Activated CD8-positive, alpha-beta memory T cell treated with anti-CD3 and anti-CD28 coated beads for 24 hours (primary cell): ENCODE results near the gene ARCN1.

Experiments used
- DNase-seq: peaks from one replicate; pipeline ENCODE4 v3.0.0-alpha.2; 2020

Gene ARCN1

GRCh38 chr11:118622376-118623268 is 50.4 kb downstream of the ARCN1 start:
- DNase-seq = no peak

- DNase-seq = no peak
Observed at GRCh38 chr11:118623269-118623655, 51.1 kb downstream of the ARCN1 start.

DNA sequence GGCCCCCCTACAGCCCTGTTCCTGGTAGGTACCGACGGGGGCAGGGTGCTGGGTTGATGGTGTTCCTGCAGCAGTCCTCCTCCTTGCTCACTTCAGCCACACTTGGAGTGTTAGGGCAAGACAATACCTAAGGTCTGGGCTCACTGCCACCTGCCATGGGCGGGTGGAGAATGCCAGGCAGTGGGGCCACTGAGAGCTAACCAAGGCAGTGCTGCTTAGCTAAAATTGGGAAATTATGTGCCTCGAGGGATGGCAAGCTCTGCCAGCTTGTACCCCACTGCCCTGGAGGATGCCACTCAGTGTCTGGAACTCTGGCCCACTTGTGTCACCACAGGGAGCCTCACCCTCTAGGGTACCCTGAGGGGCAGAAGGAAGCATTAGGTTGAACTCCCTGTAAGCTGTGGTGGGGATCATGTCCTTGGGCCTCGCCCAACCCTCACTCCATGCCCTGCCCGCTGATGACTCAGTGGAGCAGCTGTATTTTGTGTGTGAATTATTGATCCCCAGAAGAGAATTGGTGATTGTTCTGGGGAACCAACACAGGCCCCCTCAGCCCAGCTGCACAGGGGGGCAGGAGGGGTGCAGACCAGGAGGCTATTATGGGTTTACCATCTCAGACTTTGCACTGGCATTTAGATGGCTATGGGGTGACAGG is 53.0 kb downstream of the ARCN1 start:
- DNase-seq = no peak

- no peak for DNase-seq
Observed at GRCh38 chr11:118625976-118626375, 53.8 kb downstream of the ARCN1 start.

- DNase-seq = no peak
Observed at GRCh38 chr11:118627566-118627965, 55.4 kb downstream of the ARCN1 start.

DNA sequence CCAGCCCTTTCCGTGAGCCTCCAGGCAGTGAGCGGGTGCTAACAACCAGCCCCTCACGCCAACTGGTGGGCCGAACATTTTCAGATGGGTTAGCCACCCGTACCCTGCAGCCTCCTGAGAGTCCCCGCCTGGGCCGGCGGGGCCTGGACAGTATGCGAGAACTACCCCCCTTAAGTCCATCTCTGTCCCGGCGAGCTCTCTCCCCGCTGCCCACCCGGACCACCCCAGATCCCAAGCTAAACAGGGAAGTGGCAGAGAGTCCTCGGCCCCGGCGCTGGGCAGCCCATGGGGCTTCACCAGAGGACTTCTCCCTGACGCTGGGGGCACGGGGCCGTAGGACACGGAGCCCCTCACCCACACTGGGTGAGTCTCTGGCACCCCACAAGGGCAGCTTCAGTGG is 55.8 kb downstream of the ARCN1 start:
- no peak for DNase-seq

DNA sequence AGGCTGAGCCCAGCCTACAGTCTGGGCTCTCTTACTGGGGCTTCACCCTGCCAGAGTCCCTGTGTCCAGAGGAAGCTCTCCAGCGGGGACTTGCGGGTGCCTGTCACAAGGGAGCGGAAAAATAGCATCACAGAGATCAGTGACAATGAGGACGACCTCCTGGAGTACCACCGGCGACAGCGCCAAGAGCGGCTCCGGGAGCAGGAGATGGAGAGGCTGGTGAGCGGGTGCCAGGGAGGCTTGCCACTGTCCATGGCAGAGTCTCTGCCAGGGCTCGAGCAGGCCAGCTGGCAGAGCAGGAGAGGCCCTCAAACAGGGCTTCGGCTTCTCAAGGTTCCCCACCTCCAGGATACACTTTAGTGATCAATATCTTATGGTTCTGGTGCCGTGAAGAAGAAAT is 56.2 kb downstream of the ARCN1 start:
- DNase-seq = no peak

- no peak for DNase-seq
Observed at GRCh38 chr11:118628861-118629549, 56.8 kb downstream of the ARCN1 start.

DNA sequence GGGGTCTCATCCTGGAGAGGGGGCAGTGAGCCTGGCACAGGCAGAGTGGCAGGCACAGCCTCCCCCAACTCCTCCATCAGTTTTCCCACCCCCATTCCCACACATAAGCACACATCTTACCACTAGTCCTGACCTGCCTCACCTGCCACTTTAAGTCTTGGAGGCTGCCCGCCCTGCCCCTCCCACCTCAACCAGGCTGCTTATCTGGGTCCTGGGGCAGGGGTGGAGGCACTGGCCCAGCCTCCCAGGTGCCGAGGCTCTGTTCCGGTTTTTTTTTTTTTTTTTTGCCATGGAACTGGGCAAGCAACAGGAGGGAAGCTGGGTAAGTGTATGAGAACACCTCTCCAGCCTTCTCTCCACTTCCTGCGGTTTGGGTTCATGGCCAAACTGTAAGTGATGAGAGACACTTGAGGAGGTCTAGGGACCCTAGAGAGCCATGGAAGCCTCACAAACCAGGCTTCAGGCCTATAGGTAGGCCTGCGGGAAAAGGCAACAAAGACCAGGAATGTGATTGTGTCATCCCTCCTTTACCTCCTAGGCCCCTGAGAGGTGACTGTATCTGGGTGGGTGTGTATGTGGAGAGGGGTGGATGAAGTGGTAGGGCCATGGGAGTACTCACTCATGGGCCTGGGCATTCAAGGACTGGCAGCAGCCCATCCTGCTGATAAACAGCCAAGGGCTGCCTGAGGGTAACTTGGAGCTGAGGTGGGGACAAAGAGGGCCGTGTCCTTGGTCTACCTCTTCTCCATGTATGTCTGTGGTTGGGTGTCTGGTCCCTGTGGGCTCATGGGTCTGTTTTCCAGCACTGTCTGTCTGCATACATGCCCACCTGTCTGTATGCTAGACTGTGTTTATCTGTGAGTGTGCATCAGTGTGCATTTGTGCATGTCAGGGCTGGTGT is 57.8 kb downstream of the ARCN1 start:
- DNase-seq = no peak

- DNase-seq = no peak
Observed at GRCh38 chr11:118631142-118631909, 59.1 kb downstream of the ARCN1 start.

DNA sequence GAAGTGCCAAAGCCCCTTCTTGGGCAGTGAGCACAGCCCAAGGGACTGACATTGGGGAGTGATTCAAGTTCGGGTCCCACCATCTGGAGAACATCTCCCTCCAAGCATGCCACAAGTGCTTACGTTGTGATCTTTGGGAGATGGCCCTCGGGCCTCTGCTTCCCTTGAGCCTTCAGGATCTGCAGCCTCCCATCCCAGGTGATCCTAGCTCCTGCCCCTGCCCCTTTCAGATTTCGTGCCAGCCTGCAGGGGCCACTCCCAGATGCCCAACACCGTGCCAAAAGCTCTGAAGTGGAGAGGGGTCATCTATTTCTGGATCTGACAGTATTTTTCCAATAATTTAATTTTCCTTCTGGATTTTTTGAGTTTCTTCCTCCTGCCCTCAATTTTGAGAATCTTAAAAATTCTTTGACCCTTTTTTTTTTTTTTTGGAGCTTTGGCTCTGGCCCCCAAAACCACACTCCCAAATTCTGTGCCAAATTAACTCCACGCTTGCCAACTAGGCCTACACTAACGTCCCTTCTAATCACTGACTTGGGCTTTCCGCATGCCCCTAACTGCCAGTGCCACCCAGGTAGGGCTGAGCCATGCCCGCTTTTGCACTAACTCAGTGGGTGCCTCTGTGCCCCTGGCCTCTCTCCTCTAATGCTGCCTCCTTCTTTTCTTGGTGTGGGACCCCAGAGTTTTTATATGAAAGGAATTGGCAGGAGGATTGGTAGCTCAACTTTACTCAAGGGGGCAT is 60.5 kb downstream of the ARCN1 start:
- DNase-seq = no peak

DNA sequence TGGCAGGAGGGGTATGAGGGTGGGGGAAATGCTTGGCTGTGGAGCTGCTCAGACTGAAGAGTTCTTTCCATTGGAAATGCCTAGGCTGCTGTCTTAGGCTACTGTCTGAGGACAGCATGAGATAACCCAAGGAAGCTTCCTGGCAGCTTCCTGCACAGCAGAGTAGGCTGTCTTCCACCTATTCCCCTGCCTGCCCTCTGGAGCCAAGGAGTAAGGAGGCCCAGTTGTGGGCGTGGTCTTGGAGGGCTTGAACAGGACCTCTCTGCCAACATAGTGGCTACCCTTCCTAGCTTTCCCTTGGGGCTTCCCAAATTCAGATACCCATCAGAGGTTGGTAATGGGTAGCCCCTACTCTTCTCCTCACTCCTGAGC is 61.1 kb downstream of the ARCN1 start:
- DNase-seq = no peak

- no peak for DNase-seq
Observed at GRCh38 chr11:118633979-118634378, 61.8 kb downstream of the ARCN1 start.

- DNase-seq = no peak
Observed at GRCh38 chr11:118634431-118635236, 62.4 kb downstream of the ARCN1 start.

GRCh38 chr11:118635237-118635591 is 63.0 kb downstream of the ARCN1 start:
- DNase-seq = no peak

GRCh38 chr11:118635642-118636041 is 63.4 kb downstream of the ARCN1 start:
- no peak for DNase-seq

DNA sequence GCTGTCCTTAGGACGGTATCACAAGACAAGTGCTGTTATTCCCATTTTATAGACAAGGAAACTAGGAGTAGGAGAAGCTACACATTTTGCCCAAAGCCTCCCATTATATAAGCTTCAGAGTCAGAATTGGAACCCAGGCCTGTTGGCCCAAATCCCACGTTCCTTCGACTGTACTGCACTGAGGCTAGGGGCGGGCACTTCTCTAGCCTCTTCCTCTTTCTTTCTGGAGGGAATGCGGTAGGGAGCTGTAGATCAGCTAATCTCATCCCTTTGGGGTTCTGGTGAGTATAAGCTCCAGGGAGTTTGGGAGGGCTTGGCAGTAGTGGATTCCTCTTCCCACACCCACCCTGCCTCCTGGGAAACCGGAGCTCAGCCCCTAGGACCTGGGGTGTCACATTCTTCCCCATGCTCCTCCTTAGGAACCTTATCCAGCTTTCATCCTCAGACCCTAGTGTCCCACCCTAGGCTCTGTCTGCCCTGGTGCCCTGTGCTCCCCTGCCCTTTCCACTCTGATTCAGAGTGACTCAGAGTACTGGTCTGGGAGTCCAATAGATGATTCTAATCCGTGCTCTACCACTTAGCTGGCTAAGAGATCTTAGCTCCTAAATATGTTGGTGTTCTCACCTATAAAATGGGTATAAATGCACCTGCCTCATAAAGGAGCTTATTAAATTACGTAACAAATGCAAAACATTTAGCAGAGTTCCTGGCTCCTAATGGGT is 64.5 kb downstream of the ARCN1 start:
- DNase-seq = no peak

GRCh38 chr11:118638726-118639125 is 66.5 kb downstream of the ARCN1 start:
- no peak for DNase-seq

DNA sequence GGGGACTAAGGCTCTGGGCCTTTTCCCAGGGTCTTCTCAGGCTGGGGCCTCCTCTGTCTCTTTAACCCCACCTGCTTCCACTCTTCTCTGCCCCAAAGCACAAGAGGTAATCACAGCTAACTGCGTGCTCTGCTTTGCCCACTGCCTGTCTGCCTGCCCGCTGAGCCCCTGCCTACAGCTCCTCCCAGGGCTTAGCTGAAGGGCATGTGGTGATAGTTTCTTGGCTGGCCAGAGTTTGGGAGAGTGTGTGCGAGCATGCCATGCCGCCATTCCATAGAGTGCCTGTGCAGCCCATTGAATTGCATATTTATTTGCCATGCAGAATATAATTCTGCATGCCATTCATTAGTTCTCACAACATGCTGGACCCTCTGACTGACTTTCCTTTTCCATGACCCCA is 67.7 kb downstream of the ARCN1 start:
- DNase-seq = no peak
